ENCODE measurements around the gene ABCB6.

DNA sequence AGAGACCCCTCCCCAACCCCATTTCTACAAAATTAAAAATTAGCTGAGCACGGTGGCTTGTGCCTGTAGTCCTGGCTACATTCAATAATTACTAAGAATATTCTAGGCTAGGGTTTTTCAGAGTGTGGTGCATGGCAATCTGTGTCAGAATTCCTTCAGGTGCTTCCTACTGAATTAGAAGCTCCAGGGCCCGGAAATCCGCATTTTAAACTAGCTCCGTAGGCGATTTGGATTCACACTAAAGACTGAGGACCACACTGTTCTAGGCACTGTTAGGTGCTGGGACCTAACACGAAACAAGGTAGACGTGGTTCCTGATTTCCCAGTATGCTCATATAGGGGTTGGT lies 12.8 kb downstream of the ABCB6 start:
- no peak for TF ChIP-seq ISL1 (CRISPR knock-in tag; IDR thresholded peaks at IDR 0.05)
- TF ChIP-seq, protein P1, sequence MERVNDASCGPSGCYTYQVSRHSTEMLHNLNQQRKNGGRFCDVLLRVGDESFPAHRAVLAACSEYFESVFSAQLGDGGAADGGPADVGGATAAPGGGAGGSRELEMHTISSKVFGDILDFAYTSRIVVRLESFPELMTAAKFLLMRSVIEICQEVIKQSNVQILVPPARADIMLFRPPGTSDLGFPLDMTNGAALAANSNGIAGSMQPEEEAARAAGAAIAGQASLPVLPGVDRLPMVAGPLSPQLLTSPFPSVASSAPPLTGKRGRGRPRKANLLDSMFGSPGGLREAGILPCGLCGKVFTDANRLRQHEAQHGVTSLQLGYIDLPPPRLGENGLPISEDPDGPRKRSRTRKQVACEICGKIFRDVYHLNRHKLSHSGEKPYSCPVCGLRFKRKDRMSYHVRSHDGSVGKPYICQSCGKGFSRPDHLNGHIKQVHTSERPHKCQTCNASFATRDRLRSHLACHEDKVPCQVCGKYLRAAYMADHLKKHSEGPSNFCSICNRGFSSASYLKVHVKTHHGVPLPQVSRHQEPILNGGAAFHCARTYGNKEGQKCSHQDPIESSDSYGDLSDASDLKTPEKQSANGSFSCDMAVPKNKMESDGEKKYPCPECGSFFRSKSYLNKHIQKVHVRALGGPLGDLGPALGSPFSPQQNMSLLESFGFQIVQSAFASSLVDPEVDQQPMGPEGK (CRISPR knock-in tag; IDR thresholded peaks at IDR 0.05; ENCODE audit: borderline replicate concordance), result no peak

Measured in SK-N-SH treated with all-trans-retinoic acid at 6 μM for 48 hours (cell line).